GM12891 (cell line): ENCODE data around the gene NKIRAS2.

Source experiments
- PAX5 ChIP-seq: IDR thresholded peaks from 2 replicates; pipeline ENCODE4 v1.6.1; 2011; ENCODE audit warnings: low read length, moderate library complexity, mild to moderate bottlenecking; ENCODE audit not compliant: insufficient read depth, severe bottlenecking
- POLR2A ChIP-seq: IDR thresholded peaks from 2 replicates; pipeline ENCODE4 v1.6.1; 2011; ENCODE audit warnings: low read depth, low read length, control low read depth
- POLR2AphosphoS5 ChIP-seq: IDR thresholded peaks from 2 replicates; pipeline ENCODE4 v1.6.1; 2011; ENCODE audit warnings: low read depth, low read length, control low read depth
- POU2F2 ChIP-seq: IDR thresholded peaks from 2 replicates; pipeline ENCODE4 v1.6.1; 2011; ENCODE audit warnings: low read depth, mild to moderate bottlenecking, control low read depth, low read length, moderate library complexity
- SPI1 ChIP-seq: IDR thresholded peaks from 2 replicates; pipeline ENCODE4 v1.6.1; 2011; ENCODE audit warnings: low read depth, low read length, control low read depth
- TAF1 ChIP-seq: IDR thresholded peaks from 2 replicates; pipeline ENCODE4 v1.6.1; 2011; ENCODE audit warnings: low read depth, low read length, control low read depth

DNA sequence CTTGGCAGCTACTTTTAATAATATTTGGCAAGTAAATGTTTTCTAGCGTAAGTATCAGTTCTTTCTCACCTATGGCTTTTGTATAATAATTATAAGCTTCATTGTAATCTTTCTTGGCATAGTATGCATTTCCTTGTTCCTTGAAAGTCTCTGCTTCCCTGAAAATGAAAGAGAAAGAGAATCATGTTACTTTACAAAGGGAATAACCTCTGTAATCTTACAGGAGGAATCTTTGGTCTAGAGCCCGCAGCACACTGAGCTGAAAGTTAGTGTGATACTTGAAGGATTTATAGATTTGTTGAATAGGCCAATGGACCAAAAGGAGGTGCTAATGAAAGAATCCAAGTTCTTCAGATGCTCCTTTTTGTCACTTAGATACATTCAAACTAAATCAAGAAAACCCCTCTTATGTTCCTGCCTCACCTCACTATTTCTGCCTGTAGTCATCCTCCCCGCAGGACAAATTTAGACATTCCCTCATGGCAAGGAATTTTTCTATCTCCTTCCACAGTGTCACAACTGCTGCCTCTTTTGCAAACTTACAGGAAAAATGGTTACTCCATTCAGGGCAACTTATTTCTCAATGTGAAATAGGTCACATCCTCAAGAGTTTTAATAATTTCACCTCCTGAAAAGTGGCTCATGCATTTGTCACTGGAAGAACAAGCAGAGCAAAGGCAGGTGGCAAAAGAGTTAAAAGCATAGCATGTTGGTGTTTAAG, 19.3 kb upstream of the NKIRAS2 start:
- TF ChIP-seq POLR2A (no peak), TAF1 (no peak), POLR2AphosphoS5 (no peak), SPI1 (no peak), PAX5 (no peak), POU2F2 (no peak)
